Activated naive CD4-positive, alpha-beta T cell treated with anti-CD3 and anti-CD28 coated beads, Interleukin-2, amount 10 ng/mL, durations not matched to agents 7 days and 5 days (primary cell): ENCODE results near the gene IL4R.

Experiments used
- CTCF ChIA-PET: fragments of 350-600 bp; sonication (Branson Sonifier 250); formaldehyde crosslinking; loops from one replicate; lab custom pipeline; 2021; ENCODE audit warnings: antibody characterized with exemption; lab: Charles Lee
- DNase-seq: peaks from one replicate; pipeline ENCODE4 v3.0.0-alpha.2; 2020
- H3K27ac Mint-ChIP-seq: one replicate; pipeline ENCODE4 v1.8.0; 2021; ENCODE audit warnings: mild to moderate bottlenecking, moderate library complexity, mixed read lengths
- H3K27me3 Mint-ChIP-seq: one replicate; pipeline ENCODE4 v1.8.0; 2021; ENCODE audit warnings: mild to moderate bottlenecking, mixed read lengths
- H3K36me3 Mint-ChIP-seq: one replicate; pipeline ENCODE4 v1.8.0; 2021; ENCODE audit warnings: mixed read lengths
- H3K4me1 Mint-ChIP-seq: one replicate; pipeline ENCODE4 v1.8.0; 2021; ENCODE audit warnings: mixed read lengths
- H3K4me3 Mint-ChIP-seq: one replicate; pipeline ENCODE4 v1.8.0; 2021; ENCODE audit warnings: mild to moderate bottlenecking, moderate library complexity, mixed read lengths
- H3K9me3 Mint-ChIP-seq: one replicate; pipeline ENCODE4 v1.8.0; 2021; ENCODE audit warnings: mixed read lengths

Gene IL4R

GRCh38 chr16:27334192-27334764, 20.5 kb downstream of the IL4R start:
- CTCF ChIA-PET, result no interaction called here
- H3K36me3 Mint-ChIP-seq, result peaks cover 80% of the 10 kb centered on the region

GRCh38 chr16:27334838-27335237, 21.1 kb downstream of the IL4R start:
- Mint-ChIP-seq H3K36me3 (peaks cover 79% of the 10 kb centered on the region), H3K4me3 (no peak overlapping the region), H3K27me3 (no peaks in the 10 kb centered on the region), H3K9me3 (no peaks in the 10 kb centered on the region), H3K27ac (no peak overlapping the region), H3K4me1 (peaks cover 54% of the 10 kb centered on the region)
- no peak for DNase-seq
- CTCF ChIA-PET, result no interaction called here

More at GRCh38 chr16:27334192-27334764, 20.5 kb downstream of the IL4R start:
- Mint-ChIP-seq H3K4me1 (peaks cover 56% of the 10 kb centered on the region), H3K27me3 (no peaks in the 10 kb centered on the region), H3K9me3 (no peaks in the 10 kb centered on the region), H3K4me3 (no peak overlapping the region), H3K27ac (no peak overlapping the region)
- no peak for DNase-seq

GRCh38 chr16:27335349-27336053, 21.7 kb downstream of the IL4R start:
- DNase-seq, result no peak
- Mint-ChIP-seq H3K4me1 (peaks cover 57% of the 10 kb centered on the region), H3K9me3 (no peaks in the 10 kb centered on the region), H3K4me3 (no peak overlapping the region), H3K27me3 (no peaks in the 10 kb centered on the region), H3K36me3 (peaks cover 82% of the 10 kb centered on the region), H3K27ac (no peak overlapping the region)
- CTCF ChIA-PET, result no interaction called here

GRCh38 chr16:27337024-27337423, 23.2 kb downstream of the IL4R start:
- H3K9me3 Mint-ChIP-seq, result no peaks in the 10 kb centered on the region
- H3K27me3 Mint-ChIP-seq, result no peaks in the 10 kb centered on the region
- peak overlapping the region; percentile 46 for H3K27ac Mint-ChIP-seq
- H3K4me1 Mint-ChIP-seq, result peaks cover 53% of the 10 kb centered on the region
- no peak for DNase-seq
- no peak overlapping the region for H3K4me3 Mint-ChIP-seq
- H3K36me3 Mint-ChIP-seq, result peaks cover 87% of the 10 kb centered on the region
- CTCF ChIA-PET, result interaction anchor here (1.1 kb wide), 1 partner anchor 158 kb away, joined by 4 read pairs; no protein-coding TSS in a partner anchor

GRCh38 chr16:27339180-27339579, 25.4 kb downstream of the IL4R start:
- H3K36me3 Mint-ChIP-seq, result peaks cover 86% of the 10 kb centered on the region
- no peak overlapping the region for H3K4me3 Mint-ChIP-seq
- H3K27ac Mint-ChIP-seq, result peak overlapping the region; percentile 67
- CTCF ChIA-PET, result interaction anchor here (1.1 to 1.5 kb wide), 3 partner anchors 105 to 159 kb away, joined by 3 to 4 read pairs (median 3); no protein-coding TSS in a partner anchor
- H3K9me3 Mint-ChIP-seq, result no peaks in the 10 kb centered on the region
- H3K27me3 Mint-ChIP-seq, result no peaks in the 10 kb centered on the region
- H3K4me1 Mint-ChIP-seq, result peaks cover 44% of the 10 kb centered on the region
- DNase-seq, result no peak

GRCh38 chr16:27340654-27341053, 26.9 kb downstream of the IL4R start:
- H3K27ac Mint-ChIP-seq, result peak overlapping the region; percentile 53
- peaks cover 80% of the 10 kb centered on the region for H3K36me3 Mint-ChIP-seq
- no peak for DNase-seq
- H3K9me3 Mint-ChIP-seq, result no peaks in the 10 kb centered on the region
- H3K4me1 Mint-ChIP-seq, result peaks cover 37% of the 10 kb centered on the region
- CTCF ChIA-PET, result interaction anchor here (2.0 kb wide), 1 partner anchor 105 kb away, joined by 7 read pairs; no protein-coding TSS in a partner anchor
- no peaks in the 10 kb centered on the region for H3K27me3 Mint-ChIP-seq
- no peak overlapping the region for H3K4me3 Mint-ChIP-seq

GRCh38 chr16:27341549-27341948, 27.8 kb downstream of the IL4R start:
- Mint-ChIP-seq H3K9me3 (no peaks in the 10 kb centered on the region), H3K27ac (no peak overlapping the region), H3K27me3 (no peaks in the 10 kb centered on the region), H3K4me1 (peaks cover 33% of the 10 kb centered on the region), H3K4me3 (no peak overlapping the region), H3K36me3 (peaks cover 75% of the 10 kb centered on the region)
- CTCF ChIA-PET, result interaction anchor here (2.0 kb wide), 1 partner anchor 106 kb away, joined by 7 read pairs; no protein-coding TSS in a partner anchor
- no peak for DNase-seq

GRCh38 chr16:27341971-27342370, 28.2 kb downstream of the IL4R start:
- DNase-seq, result no peak
- no peaks in the 10 kb centered on the region for H3K9me3 Mint-ChIP-seq
- H3K27me3 Mint-ChIP-seq, result no peaks in the 10 kb centered on the region
- CTCF ChIA-PET, result interaction anchor here (2.0 kb wide), 1 partner anchor 107 kb away, joined by 7 read pairs; no protein-coding TSS in a partner anchor
- peak overlapping the region; percentile 76 for H3K27ac Mint-ChIP-seq
- H3K4me1 Mint-ChIP-seq, result peaks cover 35% of the 10 kb centered on the region
- peaks cover 78% of the 10 kb centered on the region for H3K36me3 Mint-ChIP-seq
- no peak overlapping the region for H3K4me3 Mint-ChIP-seq

GRCh38 chr16:27344721-27345120, 30.9 kb downstream of the IL4R start:
- CTCF ChIA-PET, result interaction anchor here (0.9 to 1.5 kb wide), 3 partner anchors 11 to 165 kb away, joined by 3 to 5 read pairs (median 4); no protein-coding TSS in a partner anchor
- H3K4me1 Mint-ChIP-seq, result peaks cover 29% of the 10 kb centered on the region
- peaks cover 84% of the 10 kb centered on the region for H3K36me3 Mint-ChIP-seq

GRCh38 chr16:27345201-27345600, 31.4 kb downstream of the IL4R start:
- H3K27me3 Mint-ChIP-seq, result no peaks in the 10 kb centered on the region
- CTCF ChIA-PET, result interaction anchor here (0.9 to 1.5 kb wide), 3 partner anchors 10 to 165 kb away, joined by 3 to 5 read pairs (median 4); no protein-coding TSS in a partner anchor
- no peaks in the 10 kb centered on the region for H3K9me3 Mint-ChIP-seq
- DNase-seq, result no peak
- peaks cover 30% of the 10 kb centered on the region for H3K4me1 Mint-ChIP-seq
- H3K36me3 Mint-ChIP-seq, result peaks cover 84% of the 10 kb centered on the region
- H3K27ac Mint-ChIP-seq, result no peak overlapping the region
- no peak overlapping the region for H3K4me3 Mint-ChIP-seq

More at GRCh38 chr16:27344721-27345120, 30.9 kb downstream of the IL4R start:
- DNase-seq, result no peak
- Mint-ChIP-seq H3K4me3 (no peak overlapping the region), H3K27ac (peak overlapping the region; percentile 49), H3K9me3 (no peaks in the 10 kb centered on the region), H3K27me3 (no peaks in the 10 kb centered on the region)

- DNase-seq, result no peak
- Mint-ChIP-seq H3K4me3 (no peak overlapping the region), H3K4me1 (peaks cover 28% of the 10 kb centered on the region), H3K36me3 (peaks cover 84% of the 10 kb centered on the region), H3K27me3 (no peaks in the 10 kb centered on the region), H3K27ac (peak overlapping the region; percentile 49), H3K9me3 (no peaks in the 10 kb centered on the region)
- CTCF ChIA-PET, result interaction anchor here (0.6 kb wide), 1 partner anchor 28 kb away, joined by 3 read pairs; no protein-coding TSS in a partner anchor
Measured at GRCh38 chr16:27346819-27347218, 33.0 kb downstream of the IL4R start.

GRCh38 chr16:27347930-27348685, 34.3 kb downstream of the IL4R start:
- H3K4me1 Mint-ChIP-seq, result peaks cover 28% of the 10 kb centered on the region
- CTCF ChIA-PET, result no interaction called here
- DNase-seq, result no peak
- no peaks in the 10 kb centered on the region for H3K27me3 Mint-ChIP-seq
- H3K36me3 Mint-ChIP-seq, result peaks cover 84% of the 10 kb centered on the region
- no peaks in the 10 kb centered on the region for H3K9me3 Mint-ChIP-seq
- no peak overlapping the region for H3K4me3 Mint-ChIP-seq
- H3K27ac Mint-ChIP-seq, result peak overlapping the region; percentile 70

GRCh38 chr16:27349276-27349675, 35.5 kb downstream of the IL4R start:
- Mint-ChIP-seq H3K4me3 (no peak overlapping the region), H3K27me3 (no peaks in the 10 kb centered on the region), H3K9me3 (no peaks in the 10 kb centered on the region), H3K36me3 (peaks cover 83% of the 10 kb centered on the region), H3K27ac (no peak overlapping the region), H3K4me1 (peaks cover 29% of the 10 kb centered on the region)
- CTCF ChIA-PET, result interaction anchor here (0.9 kb wide), 1 partner anchor 169 kb away, joined by 3 read pairs; no protein-coding TSS in a partner anchor
- DNase-seq, result no peak

- no peak overlapping the region for H3K27ac Mint-ChIP-seq
- H3K9me3 Mint-ChIP-seq, result no peaks in the 10 kb centered on the region
- peaks cover 85% of the 10 kb centered on the region for H3K36me3 Mint-ChIP-seq
- CTCF ChIA-PET, result interaction anchor here (1.0 to 1.2 kb wide), 2 partner anchors 18 to 33 kb away, joined by 3 read pairs; no protein-coding TSS in a partner anchor
- H3K27me3 Mint-ChIP-seq, result no peaks in the 10 kb centered on the region
- H3K4me3 Mint-ChIP-seq, result no peak overlapping the region
- no peak for DNase-seq
- peaks cover 27% of the 10 kb centered on the region for H3K4me1 Mint-ChIP-seq
Measured at GRCh38 chr16:27350006-27350405, 36.2 kb downstream of the IL4R start.
